Esophagus muscularis mucosa (tissue), 4 donors: ENCODE data around the gene KCNH3. TPM values are rescaled to one million over a fixed set of nuclear protein-coding genes. Genes with fewer than 3 reads are reported as not detected.

Source experiments
- DNase-seq: peaks from one replicate; pipeline ENCODE4 v3.0.0-alpha.2; 2017; ENCODE audit errors: extremely low spot score
- H3K27ac ChIP-seq, 4 donors: fragments of 200-600 bp; sonication (generic); replicated peaks in 1 of 4; 1 replicate in 3 of 4; 2 replicates in 1 of 4; pipeline ENCODE4 v1.5.1; 2016 to 2019; ENCODE audit warnings: mild to moderate bottlenecking in 1 of 4
- H3K27me3 ChIP-seq, 4 donors: fragments of 200-600 bp; sonication (generic); one replicate each; pipeline versions ENCODE4 v1.5.1 to v1.6.0; 2016 to 2019
- H3K36me3 ChIP-seq, 4 donors: fragments of 200-600 bp; sonication (generic); one replicate each; pipeline ENCODE4 v1.5.1; 2016 to 2019
- H3K4me1 ChIP-seq, 4 donors: fragments of 200-600 bp; sonication (generic); one replicate each; pipeline ENCODE4 v1.5.1; 2016 to 2019
- H3K4me3 ChIP-seq, 4 donors: fragments of 200-600 bp; sonication (generic); 1 replicate in 2 of 4; 2 replicates in 2 of 4; pipeline ENCODE4 v1.5.1; 2016 to 2019; ENCODE audit warnings: mild to moderate bottlenecking in 4 of 4, moderate library complexity in 1 of 4
- H3K9me3 ChIP-seq, 4 donors: fragments of 200-600 bp; sonication (generic); 1 replicate in 3 of 4; 2 replicates in 1 of 4; pipeline ENCODE4 v1.5.1; 2016 to 2019
- CTCF ChIP-seq, 3 experiments: fragments of 200-600 bp in 2 of 3; fragments of 450-650 bp in 1 of 3; sonication (generic) in 2 of 3; IDR thresholded peaks; one replicate each; pipeline ENCODE4 v1.5.1; 2017 to 2019; ENCODE audit warnings: antibody characterized with exemption in 3 of 3, mild to moderate bottlenecking in 2 of 3, moderate library complexity in 1 of 3
- EP300 ChIP-seq: sonication (generic); formaldehyde crosslinking; IDR thresholded peaks from one replicate; pipeline ENCODE4 v1.6.1; 2017; ENCODE audit warnings: antibody characterized with exemption
- POLR2A ChIP-seq: fragments of 450-650 bp; IDR thresholded peaks from one replicate; pipeline ENCODE4 v1.6.1; 2017; ENCODE audit warnings: antibody characterized with exemption, moderate library complexity, mild to moderate bottlenecking, low read depth
- POLR2AphosphoS5 ChIP-seq, 2 donors: sonication (generic); formaldehyde crosslinking; IDR thresholded peaks; one replicate each; pipeline ENCODE4 v1.6.1; 2017; ENCODE audit warnings: antibody characterized with exemption in 2 of 2
- WGBS: methylation state at CpG from one replicate; pipeline ENCODE4 v1.1.5; 2018; 5-methylcytosine and 5-hydroxymethylcytosine counted together
- intact Hi-C: fragments of 100-400 bp; cut with DNase I; formaldehyde crosslinking; loops from one replicate; pipeline ENCODE4 v1.15.1; 2023
- total RNA-seq, 4 donors: library from RNA; depleted of rRNA; stranded (reverse); fragments of >200 nt; gene quantifications; one replicate each; pipeline versions ENCODE4 v1.1.0 to v1.2.1, GENCODE V29; 2016

KCNH3 gene
- total RNA-seq, 4 donors from 2014 or later: 0.34 to 0.66 (median 0.65) TPM; not detected in 1

DNA sequence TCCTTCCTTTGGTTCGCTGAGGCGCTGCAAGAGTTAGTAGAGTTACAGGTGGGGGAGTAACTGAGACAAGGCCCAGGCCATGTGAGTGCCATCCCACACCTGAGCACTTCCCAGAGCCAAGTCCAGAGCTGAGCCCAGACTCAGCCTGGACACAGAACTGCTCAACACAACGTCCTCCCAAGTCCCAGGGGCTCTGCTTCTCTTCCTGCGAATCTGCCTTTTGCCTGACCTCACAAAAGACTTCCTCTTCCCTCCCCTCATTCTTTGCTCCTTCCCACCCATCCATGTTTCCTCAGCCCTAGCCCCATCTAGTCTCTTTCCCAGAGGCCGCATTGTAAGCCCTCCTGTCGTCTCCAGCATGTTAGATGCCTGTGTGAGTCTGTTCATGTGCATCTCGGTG, 45.8 kb downstream of the KCNH3 start:
- DNase-seq: no peak
- Histone ChIP-seq H3K4me3 (no peak overlapping the region), H3K27ac (no peak overlapping the region), H3K27me3 (no peaks in the 10 kb centered on the region), H3K36me3 (peaks cover 0 to 22% (median 8%) of the 10 kb centered on the region in 4 donors), H3K9me3 (no peaks in the 10 kb centered on the region), H3K4me1 (peaks cover 28 to 43% (median 30%) of the 10 kb centered on the region in 4 donors)
- intact Hi-C loops: loop anchor here (5.0 kb wide), 1 partner anchor 38 kb away; the partner anchor contains the start of gene PRPF40B
- WGBS: 88% methylated on average over 7 of the region's 7 CpGs
- TF ChIP-seq CTCF (IDR thresholded peaks at IDR 0.05) (no peak), EP300 (no peak), POLR2A (no peak)

DNA sequence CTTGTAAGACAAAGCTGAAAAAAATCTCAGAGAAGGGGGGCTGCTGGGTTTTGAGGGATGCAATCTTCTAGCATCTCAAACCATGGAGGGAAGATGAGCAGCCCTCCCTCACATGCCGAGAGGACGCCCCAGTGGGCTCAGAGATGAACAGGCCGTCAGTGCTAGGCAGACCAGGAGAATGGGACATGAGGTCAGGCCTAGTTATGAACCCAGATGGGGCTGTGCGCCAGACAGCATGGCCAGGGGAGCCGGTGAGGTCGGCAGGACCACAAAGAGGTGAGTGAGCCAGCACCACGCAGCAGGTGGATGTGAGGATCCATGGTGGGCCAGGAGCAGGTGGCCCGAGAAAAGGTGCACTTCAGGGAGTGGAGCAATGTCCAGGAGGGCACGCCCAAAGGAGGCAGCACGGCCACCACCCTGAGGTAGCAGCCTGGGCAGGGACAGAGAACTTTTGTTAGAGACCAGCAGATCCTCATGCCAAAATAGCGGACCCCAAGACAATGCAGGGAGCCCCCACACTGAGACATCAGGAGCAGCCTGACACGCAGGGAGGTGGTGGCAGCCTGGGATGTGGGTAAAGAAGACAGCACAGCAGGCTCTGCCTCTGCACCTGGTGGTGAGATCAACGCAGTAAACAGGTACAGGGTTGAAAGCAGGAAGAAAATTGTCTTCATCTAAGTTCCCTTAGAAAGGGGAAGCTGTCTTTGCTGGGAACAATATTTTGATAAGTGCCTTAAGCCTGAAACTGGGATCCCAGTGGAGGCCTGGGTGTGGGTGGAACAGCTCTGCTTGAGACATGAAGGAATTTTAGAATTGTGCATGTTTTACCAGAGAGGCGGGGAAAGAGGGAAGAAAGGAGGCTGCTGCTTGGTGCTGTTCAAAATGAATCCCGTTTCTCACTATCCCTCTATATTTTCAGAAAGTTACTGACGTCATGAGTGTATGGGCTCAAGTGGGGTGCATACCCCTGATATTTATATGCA, 46.9 kb downstream of the KCNH3 start:
- Histone ChIP-seq H3K9me3 (no peaks in the 10 kb centered on the region), H3K27ac (no peak overlapping the region), H3K4me3 (no peak overlapping the region), H3K36me3 (peaks cover 0 to 22% (median 8%) of the 10 kb centered on the region in 4 donors), H3K4me1 (peaks cover 20 to 34% (median 23%) of the 10 kb centered on the region in 4 donors), H3K27me3 (no peaks in the 10 kb centered on the region)
- TF ChIP-seq POLR2A: no peak
- no peak for TF ChIP-seq POLR2AphosphoS5 (IDR thresholded peaks at IDR 0.05)
- no peak for TF ChIP-seq EP300
- TF ChIP-seq CTCF (IDR thresholded peaks at IDR 0.05): no peak
- no peak for DNase-seq
- WGBS: 77% methylated on average over 13 of the region's 16 CpGs
- intact Hi-C loops: no loop called here

- H3K9me3 ChIP-seq: peaks cover 0 to 5% (median 0%) of the 10 kb centered on the region in 4 donors
- TF ChIP-seq POLR2A: no peak
- TF ChIP-seq CTCF (IDR thresholded peaks at IDR 0.05): no peak
- no peak for TF ChIP-seq POLR2AphosphoS5 (IDR thresholded peaks at IDR 0.05)
- no peak for TF ChIP-seq EP300
- WGBS: 86% methylated on average over 11 of the region's 11 CpGs
- peaks cover 0 to 22% (median 8%) of the 10 kb centered on the region in 4 donors for H3K36me3 ChIP-seq
- no peaks in the 10 kb centered on the region for H3K27me3 ChIP-seq
- no peak overlapping the region for H3K4me3 ChIP-seq
- peaks cover 14 to 19% (median 17%) of the 10 kb centered on the region in 4 donors for H3K4me1 ChIP-seq
- intact Hi-C loops: no loop called here
- no peak overlapping the region for H3K27ac ChIP-seq
- DNase-seq: no peak
Observed at GRCh38 chr12:49587174-49587908, 48.5 kb downstream of the KCNH3 start.

DNA sequence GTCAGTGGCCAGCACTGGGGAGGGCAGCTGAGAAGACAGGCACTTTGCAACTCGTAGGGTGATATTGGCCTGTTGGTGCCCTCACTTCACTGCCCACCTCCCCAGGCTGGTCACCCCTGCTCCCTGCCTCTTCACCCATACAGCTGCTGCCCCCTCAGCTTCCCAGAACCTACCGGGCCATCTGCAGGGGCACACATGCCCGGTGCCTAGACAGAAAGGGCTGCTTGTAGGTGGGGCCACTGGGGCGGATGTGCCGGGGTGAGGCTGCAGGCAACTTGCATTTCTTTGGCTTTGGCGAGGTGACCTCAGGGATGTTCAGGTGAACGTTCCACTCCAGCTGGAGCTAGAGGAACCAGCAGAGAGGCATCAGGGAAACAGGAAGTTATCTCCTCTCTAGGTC, 49.5 kb downstream of the KCNH3 start:
- intact Hi-C loops: no loop called here
- TF ChIP-seq EP300 (no peak), CTCF (IDR thresholded peaks at IDR 0.05) (no peak)
- WGBS: 94% methylated on average over 6 of the region's 7 CpGs
- Histone ChIP-seq H3K27me3 (no peaks in the 10 kb centered on the region), H3K9me3 (peaks cover 0 to 5% (median 0%) of the 10 kb centered on the region in 4 donors), H3K36me3 (peaks cover 0 to 22% (median 8%) of the 10 kb centered on the region in 4 donors), H3K4me1 (peaks cover 5 to 11% (median 8%) of the 10 kb centered on the region in 4 donors), H3K27ac (no peak overlapping the region), H3K4me3 (no peak overlapping the region)
- no peak for DNase-seq
